Hindlimb muscle (tissue), 1 donor: ENCODE measurements around the gene CCDC150. TPM values are rescaled to one million over a fixed set of nuclear protein-coding genes. Genes with fewer than 3 reads are reported as not detected.
"Not testable (repeated sequence)": the region's sequence is repeated elsewhere in the genome, so short reads cannot be mapped to it uniquely, and the experiment has no call there.

Experiments used
- DNase-seq: peaks from one replicate; pipeline ENCODE4 v3.0.0-alpha.2; 2013
- polyA plus RNA-seq: library from polyadenylated mRNA; unstranded; fragments of 120-200 nt; gene quantifications from one replicate; pipeline ENCODE4 v1.2.1, GENCODE V29; 2013; ENCODE audit not compliant: insufficient read length

CCDC150 gene
- polyA plus RNA-seq, 1 donor, result 3.2 TPM

DNA sequence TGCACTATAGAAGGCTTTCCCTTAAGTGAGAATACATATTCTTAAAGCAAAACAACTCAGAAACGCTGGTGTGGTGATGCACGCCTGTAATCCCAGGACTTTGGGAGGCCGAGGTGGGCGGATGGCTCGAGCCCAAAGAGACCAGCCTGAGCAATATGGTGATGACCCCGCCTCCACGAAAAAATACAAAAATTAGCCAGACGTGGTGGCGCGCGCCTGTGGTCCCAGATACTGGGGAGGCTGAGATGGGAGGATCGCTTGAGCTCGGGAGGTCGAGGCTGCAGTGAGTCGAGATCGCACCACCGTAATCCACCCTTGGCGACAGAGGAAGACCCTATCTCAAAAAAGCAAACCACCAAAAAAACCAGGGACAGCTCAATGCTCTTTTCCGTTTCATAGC lies 750 bp upstream of the CCDC150 start:
- no peak for DNase-seq

GRCh38 chr2:196640031-196640548 lies 575 bp downstream of the CCDC150 start:
- DNase-seq, result no peak

GRCh38 chr2:196649202-196649601 lies 9.7 kb downstream of the CCDC150 start:
- DNase-seq, result no peak

DNA sequence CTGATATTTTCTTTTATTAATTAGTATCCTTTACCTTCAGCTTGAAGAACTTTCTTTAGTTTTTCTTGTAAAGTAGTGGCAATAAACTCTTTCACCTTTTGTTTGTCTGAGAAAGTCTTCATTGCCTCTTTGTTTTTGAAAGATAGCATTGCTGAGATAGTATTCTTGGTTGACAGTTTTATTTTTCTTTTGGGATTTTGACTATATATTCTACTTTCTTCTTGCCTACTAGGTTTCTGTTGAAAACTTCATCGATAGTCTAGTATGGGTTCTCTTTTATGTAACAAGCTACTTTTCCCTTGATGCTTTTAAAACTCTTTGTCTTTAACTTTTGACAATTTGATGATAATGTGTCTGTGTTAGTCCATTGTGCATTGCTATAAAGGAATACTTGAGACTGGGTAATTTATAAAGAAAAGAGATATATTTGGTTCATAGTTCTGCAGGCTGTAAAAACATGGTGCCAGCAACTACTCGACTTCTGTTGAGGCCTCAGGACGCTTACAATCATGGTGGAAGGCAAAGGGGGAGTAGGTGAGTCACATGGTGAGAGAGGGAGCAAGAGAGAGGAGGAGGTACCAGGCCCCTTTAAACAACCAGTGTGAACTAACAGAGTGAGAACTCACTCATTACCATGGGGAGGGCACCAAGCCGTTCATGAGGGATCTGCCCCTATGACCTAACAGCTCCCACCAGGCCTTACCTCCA lies 12.0 kb downstream of the CCDC150 start:
- no peak for DNase-seq

- no peak for DNase-seq
These were observed 13.4 kb downstream of the CCDC150 start for GRCh38 chr2:196652869-196653268.

- DNase-seq, result no peak
These were observed 14.3 kb downstream of the CCDC150 start for GRCh38 chr2:196653843-196654242.

DNA sequence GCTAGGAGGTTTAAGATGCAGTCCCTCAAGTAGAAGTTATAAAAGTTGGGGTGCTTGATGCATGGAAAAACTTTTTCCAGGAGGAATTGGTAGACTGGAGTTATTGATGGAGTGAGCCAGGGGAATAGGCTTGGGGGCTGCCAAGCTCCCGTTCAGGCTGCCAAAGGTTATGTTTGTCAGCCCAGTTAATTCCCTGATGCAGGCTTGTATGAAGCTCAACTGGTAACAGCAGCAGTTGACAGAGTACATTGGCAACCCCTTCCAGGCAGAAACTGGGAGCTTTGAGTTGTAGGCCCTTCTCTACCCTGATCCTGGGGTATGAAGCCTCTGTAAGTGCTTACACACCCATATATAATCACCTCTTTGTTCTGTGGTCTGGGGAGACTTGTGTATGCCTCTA lies 16.2 kb downstream of the CCDC150 start:
- DNase-seq, result no peak

DNA sequence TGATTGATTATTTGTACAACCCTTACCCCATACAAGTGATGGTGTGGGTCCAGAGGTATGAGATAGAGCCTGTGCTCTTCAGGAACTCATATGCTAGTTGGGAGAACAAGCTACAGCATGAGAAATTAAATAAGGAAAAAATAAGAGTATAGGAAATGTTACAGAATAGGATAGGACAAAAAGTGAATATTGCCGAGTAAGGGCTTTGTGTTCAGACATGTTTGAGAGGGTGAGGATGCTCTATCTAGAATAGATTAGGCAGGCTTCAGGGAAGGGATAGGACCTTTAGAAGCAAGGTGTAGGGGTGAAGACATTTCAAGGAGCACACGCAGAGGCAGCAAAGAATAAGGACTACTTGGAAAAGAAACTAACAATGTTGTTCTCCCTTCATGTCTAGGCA lies 17.8 kb downstream of the CCDC150 start:
- no peak for DNase-seq

DNA sequence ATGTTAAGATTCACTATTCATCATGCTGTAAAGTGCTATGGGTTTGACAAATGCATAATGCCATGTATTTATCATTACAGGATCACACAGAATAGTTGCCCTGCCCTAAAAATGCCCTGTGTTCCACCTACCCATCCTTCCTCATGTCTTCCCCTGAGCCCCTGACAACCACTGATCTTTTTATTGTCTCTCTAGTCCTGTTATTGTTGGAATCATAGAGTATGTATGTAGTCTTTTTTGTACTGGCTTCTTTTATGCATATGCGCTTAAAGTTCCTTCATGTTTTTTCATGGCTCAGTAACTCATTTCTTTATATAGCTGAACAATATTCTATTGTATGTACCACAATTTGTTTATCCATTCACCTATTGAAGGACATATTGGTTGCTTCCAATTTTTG lies 20.3 kb downstream of the CCDC150 start:
- DNase-seq, result no peak

DNA sequence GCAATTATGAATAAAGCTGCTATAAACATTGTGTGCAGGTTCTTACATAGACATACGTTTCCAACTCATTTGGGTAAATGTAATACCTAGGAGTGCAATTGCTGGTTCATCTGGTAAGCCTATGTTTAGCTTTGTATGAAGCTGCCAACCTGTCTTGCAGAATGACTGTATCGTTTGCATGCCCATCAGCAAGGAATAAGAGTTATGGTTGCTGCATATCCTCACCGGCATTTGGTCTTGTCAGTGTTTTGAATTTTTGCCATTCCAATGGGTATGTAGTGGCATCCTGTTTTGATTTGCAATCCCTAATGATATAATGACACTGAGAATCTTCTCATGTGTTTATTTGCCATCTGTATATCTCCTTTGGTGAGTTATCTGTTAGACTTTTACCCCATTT lies 20.7 kb downstream of the CCDC150 start:
- no peak for DNase-seq

DNA sequence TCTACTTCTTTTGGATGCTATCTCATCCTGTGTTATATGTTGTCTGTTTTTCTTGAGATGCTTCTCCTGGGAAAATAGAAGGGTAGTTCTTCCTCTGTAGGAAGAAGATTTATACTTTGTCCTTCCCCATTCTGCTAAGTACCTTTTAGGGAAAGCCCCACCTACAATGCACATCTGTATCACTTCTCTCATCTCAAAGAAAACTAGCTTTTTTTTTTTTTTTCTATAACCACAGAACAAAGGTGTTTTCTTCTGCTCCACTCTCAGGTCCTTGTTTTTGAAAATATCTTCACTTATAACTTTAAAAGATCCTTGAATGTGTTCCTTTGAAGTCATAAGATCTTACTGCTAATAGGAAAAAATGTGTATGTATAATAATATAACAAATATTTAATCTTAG lies 30.8 kb downstream of the CCDC150 start:
- DNase-seq, result no peak

GRCh38 chr2:196675963-196676362 lies 36.4 kb downstream of the CCDC150 start:
- DNase-seq, result no peak

DNA sequence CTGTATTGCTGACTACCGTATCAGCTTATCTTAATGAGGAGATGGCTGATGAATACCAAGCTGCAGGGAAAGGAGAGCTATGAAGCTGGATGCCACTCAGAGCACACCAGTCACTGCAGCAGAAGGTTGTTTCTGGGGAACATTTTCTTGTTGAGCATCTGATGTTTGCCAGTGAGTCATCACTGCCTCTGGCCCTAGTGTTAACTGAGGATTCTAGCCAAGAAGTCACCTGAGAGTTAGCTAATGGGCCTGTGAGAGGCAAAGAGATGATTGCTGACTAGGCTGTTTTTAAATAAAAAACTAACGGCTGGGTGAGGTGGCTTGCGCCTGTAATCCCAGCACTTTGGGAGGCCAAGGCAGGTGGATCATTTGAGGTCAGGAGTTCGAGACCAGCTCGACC lies 37.9 kb downstream of the CCDC150 start:
- no peak for DNase-seq

- no peak for DNase-seq
These were observed 39.9 kb downstream of the CCDC150 start for GRCh38 chr2:196679368-196679767.

DNA sequence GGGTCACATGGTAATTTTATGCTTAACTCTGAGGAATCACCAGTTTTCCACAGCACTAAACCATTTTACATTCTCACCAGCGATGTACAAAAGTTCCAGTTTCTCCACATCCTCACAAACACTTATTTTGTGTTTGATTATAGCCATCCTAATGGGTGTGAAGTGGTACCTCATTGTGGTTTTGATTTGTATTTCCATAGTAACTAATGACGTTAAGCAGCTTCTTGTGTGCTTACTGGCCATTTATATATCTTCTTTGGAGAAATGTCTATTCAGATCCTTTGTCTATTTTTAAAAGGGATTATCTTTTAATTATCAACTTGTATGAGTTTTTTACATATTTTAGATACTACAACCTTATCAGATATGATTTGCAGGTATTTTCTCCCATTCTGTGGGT lies 42.0 kb downstream of the CCDC150 start:
- no peak for DNase-seq

GRCh38 chr2:196685792-196686191 lies 46.3 kb downstream of the CCDC150 start:
- no peak for DNase-seq

GRCh38 chr2:196686737-196687136 lies 47.2 kb downstream of the CCDC150 start:
- DNase-seq, result not testable (repeated sequence)

DNA sequence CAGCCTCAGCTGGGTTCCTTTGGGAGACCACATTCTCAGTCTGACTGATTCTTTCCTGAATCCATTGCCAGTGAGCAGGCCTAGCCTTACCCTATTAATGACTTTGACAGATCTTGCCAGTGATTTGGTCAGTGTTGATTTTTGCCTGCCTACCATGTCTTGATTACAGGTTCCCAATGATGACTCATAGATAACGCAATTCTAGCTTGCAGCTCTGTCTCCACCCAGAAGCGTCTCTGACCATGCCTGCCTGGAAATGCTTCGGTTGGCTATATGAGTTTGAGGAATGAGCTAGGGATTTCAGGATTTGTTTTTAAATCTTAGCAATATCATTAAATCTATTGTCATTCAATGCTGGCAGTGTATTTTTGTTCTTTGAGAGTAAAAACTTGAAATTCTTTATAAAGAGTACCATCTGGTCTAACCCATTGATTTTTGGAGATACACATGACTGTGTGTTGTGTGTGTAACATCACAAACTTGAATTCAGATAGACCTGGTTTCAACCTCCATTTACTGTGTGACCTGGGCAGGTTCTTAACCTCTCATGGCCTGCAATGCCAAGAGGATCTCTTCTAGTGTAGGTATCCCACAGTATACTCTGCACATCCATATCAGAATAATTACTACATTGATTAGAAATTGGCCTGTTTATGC lies 57.0 kb downstream of the CCDC150 start:
- no peak for DNase-seq

DNA sequence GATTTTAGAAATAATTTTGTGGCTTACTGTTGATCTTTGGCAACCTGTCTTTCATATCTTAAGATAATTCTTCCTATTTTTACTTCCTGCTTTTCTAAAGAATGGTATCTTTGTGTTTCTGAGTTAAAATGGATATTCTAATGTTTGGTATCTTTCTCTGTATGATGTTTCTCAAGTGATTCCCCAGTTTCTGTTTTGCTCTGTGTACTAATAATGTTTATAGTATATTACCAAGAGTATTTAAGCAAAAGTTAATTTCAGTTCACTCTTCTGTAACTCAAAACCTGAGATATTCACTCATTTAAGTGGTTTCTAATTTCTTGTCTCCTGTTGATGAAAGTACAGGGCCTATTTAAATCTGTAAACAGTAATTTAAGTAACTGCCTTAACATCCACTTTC lies 58.3 kb downstream of the CCDC150 start:
- DNase-seq, result no peak

GRCh38 chr2:196702641-196703040 lies 63.1 kb downstream of the CCDC150 start:
- DNase-seq, result no peak

DNA sequence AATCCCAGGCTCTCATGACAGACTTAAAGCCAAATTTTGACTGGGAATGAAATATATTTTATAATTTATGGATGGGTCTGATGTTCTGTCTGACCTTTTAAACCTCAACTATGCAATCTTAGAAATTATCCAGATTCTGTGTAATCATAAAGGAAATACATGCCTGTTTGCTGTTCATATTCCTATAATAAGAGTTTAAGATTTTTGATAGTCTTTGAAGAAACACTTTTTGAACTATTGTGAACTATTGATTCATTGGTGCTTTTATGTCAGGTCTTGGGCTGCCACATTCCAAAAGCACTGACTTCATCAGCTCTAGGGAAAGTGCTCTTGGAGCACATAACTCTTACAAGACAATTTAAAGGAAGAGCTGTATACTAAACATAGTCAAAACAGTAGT lies 64.2 kb downstream of the CCDC150 start:
- no peak for DNase-seq

- DNase-seq, result not testable (repeated sequence)
These were observed 70.5 kb downstream of the CCDC150 start for GRCh38 chr2:196710056-196710455.

- no peak for DNase-seq
These were observed 72.1 kb downstream of the CCDC150 start for GRCh38 chr2:196711625-196712024.

GRCh38 chr2:196712867-196713266 lies 73.4 kb downstream of the CCDC150 start:
- DNase-seq, result no peak
